ENCODE measurements around the gene TMEM235. TPM values are rescaled to one million over a fixed set of nuclear protein-coding genes. Genes with fewer than 3 reads are reported as not detected.
A peak's percentile ranks its signal among the peaks of the same experiment; 100 is the strongest.

The TMEM235 gene
- total and polyA plus RNA-seq, 10 donors = not detected

- H3K27me3 ChIP-seq (replicated peaks in 1 of 7) = peaks cover 0 to 72% (median 31%) of the 10 kb centered on the region in 7 donors
- H3K36me3 ChIP-seq = no peaks in the 10 kb centered on the region
- H3K9me3 ChIP-seq = no peaks in the 10 kb centered on the region
- H3K27ac ChIP-seq = no peak overlapping the region
- H3K4me1 ChIP-seq = peaks cover 0 to 38% (median 16%) of the 10 kb centered on the region in 6 donors
- intact Hi-C loops (cut with DNase I; ENCODE audit: low total_unique reads) = no loop called here
- DNase-seq = peak; percentile 76
- TF ChIP-seq, protein P1, sequence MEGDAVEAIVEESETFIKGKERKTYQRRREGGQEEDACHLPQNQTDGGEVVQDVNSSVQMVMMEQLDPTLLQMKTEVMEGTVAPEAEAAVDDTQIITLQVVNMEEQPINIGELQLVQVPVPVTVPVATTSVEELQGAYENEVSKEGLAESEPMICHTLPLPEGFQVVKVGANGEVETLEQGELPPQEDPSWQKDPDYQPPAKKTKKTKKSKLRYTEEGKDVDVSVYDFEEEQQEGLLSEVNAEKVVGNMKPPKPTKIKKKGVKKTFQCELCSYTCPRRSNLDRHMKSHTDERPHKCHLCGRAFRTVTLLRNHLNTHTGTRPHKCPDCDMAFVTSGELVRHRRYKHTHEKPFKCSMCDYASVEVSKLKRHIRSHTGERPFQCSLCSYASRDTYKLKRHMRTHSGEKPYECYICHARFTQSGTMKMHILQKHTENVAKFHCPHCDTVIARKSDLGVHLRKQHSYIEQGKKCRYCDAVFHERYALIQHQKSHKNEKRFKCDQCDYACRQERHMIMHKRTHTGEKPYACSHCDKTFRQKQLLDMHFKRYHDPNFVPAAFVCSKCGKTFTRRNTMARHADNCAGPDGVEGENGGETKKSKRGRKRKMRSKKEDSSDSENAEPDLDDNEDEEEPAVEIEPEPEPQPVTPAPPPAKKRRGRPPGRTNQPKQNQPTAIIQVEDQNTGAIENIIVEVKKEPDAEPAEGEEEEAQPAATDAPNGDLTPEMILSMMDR (IDR thresholded peaks at IDR 0.05 in 8 of 11, conservative IDR thresholded peaks at IDR 0.05 in 3 of 11) = no peak
- no peak for TF ChIP-seq POLR2AphosphoS5 (IDR thresholded peaks at IDR 0.05)
- no peak for TF ChIP-seq POLR2A (IDR thresholded peaks at IDR 0.05)
- peak overlapping the region in 1 of 8 donors; percentile 49 for H3K4me3 ChIP-seq
- WGBS, 5 donors = 14 to 22% (median 16%) methylated on average over 32 to 55 of the region's 55 CpGs
Observed at GRCh38 chr17:78231991-78232858, 794 bp downstream of the TMEM235 start.

DNA sequence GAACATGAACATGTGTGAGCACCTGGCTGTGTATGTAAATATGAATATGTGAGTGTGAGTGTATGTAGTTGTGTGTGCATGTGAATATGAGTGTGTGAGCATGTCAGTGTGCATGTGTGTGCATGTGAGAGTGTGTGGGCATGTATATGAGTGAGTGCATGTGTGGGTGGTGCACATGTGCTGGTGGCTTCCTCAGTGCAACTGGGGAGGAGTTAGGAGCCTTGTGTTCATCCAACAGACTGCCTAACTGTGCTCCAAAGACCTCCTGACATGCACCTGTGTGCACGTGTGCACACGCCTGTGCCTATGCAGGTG is 1.4 kb downstream of the TMEM235 start:
- intact Hi-C loops (cut with DNase I; ENCODE audit: low total_unique reads) = no loop called here
- Histone ChIP-seq H3K9me3 (no peaks in the 10 kb centered on the region), H3K27me3 (replicated peaks in 1 of 7) (peaks cover 0 to 66% (median 31%) of the 10 kb centered on the region in 7 donors), H3K4me1 (peaks cover 0 to 42% (median 16%) of the 10 kb centered on the region in 6 donors), H3K36me3 (no peaks in the 10 kb centered on the region), H3K27ac (no peak overlapping the region), H3K4me3 (no peak overlapping the region)
- no peak for DNase-seq
- TF ChIP-seq POLR2AphosphoS5 (IDR thresholded peaks at IDR 0.05) = no peak
- TF ChIP-seq, protein P1 (IDR thresholded peaks at IDR 0.05 in 8 of 11, conservative IDR thresholded peaks at IDR 0.05 in 3 of 11) = no peak
- TF ChIP-seq POLR2A (IDR thresholded peaks at IDR 0.05) = no peak
- 88 to 100% (median 94%) methylated on average over 2 of the region's 2 CpGs for WGBS, 5 donors

GRCh38 chr17:78233678-78234077 is 2.2 kb downstream of the TMEM235 start:
- intact Hi-C loops (cut with DNase I; ENCODE audit: low total_unique reads) = no loop called here
- H3K4me1 ChIP-seq = peaks cover 0 to 44% (median 17%) of the 10 kb centered on the region in 6 donors
- peaks cover 0 to 57% (median 31%) of the 10 kb centered on the region in 7 donors for H3K27me3 ChIP-seq (replicated peaks in 1 of 7)
- H3K36me3 ChIP-seq = no peaks in the 10 kb centered on the region
- no peak for DNase-seq
- no peak overlapping the region for H3K27ac ChIP-seq
- WGBS, 5 donors = 86 to 98% (median 94%) methylated on average over 10 of the region's 10 CpGs
- TF ChIP-seq POLR2A (IDR thresholded peaks at IDR 0.05) (no peak), POLR2AphosphoS5 (IDR thresholded peaks at IDR 0.05) (no peak)
- TF ChIP-seq, protein P1 (IDR thresholded peaks at IDR 0.05 in 8 of 11, conservative IDR thresholded peaks at IDR 0.05 in 3 of 11) = no peak
- H3K4me3 ChIP-seq = no peak overlapping the region
- no peaks in the 10 kb centered on the region for H3K9me3 ChIP-seq

DNA sequence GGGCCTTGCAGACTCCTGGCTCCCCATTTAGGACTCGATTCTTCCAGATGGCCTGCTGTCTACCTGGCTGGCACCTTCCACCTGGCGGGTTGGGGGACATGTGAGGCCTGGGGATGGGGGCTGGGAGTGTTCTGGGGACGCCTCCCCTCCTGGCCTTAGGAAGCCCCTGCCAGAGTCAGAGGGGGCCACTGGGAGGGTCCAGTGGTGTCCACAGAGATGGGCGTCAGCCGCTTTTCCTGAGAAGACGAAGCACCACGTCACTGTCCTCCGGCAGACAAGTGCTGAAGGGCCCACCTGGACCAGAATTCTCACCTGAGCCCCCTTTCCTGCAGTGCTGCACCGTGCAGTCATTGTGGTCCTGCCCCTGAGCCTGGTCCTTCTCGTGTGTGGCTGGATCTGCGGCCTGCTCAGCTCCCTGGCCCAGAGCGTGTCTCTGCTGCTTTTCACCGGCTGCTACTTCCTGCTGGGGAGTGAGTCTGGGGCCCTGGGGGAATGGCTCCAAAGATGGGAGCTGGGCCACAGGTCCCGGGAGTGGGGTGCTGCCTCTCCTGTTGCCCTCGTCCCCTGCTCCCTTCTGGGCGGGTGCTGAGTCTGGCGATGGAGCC is 2.9 kb downstream of the TMEM235 start:
- Histone ChIP-seq H3K9me3 (no peaks in the 10 kb centered on the region), H3K36me3 (no peaks in the 10 kb centered on the region), H3K4me1 (peaks cover 0 to 48% (median 17%) of the 10 kb centered on the region in 6 donors), H3K4me3 (no peak overlapping the region), H3K27ac (peak overlapping the region in 2 of 8 donors; percentile 9 to 39), H3K27me3 (replicated peaks in 1 of 7) (peaks cover 0 to 50% (median 31%) of the 10 kb centered on the region in 7 donors)
- no peak for DNase-seq
- TF ChIP-seq POLR2A (IDR thresholded peaks at IDR 0.05) (no peak), POLR2AphosphoS5 (IDR thresholded peaks at IDR 0.05) (no peak)
- TF ChIP-seq, protein P1 (IDR thresholded peaks at IDR 0.05 in 8 of 11, conservative IDR thresholded peaks at IDR 0.05 in 3 of 11) = no peak
- 78 to 91% (median 87%) methylated on average over 13 to 17 of the region's 17 CpGs for WGBS, 5 donors
- intact Hi-C loops (cut with DNase I; ENCODE audit: low total_unique reads) = no loop called here
